Mucosa of rectum (tissue), 2 donors: ENCODE measurements around the gene ATP2B2.

Source experiments
- H3K27ac ChIP-seq, 2 donors: one replicate each; pipeline ENCODE4 v1.7.0; 2013; ENCODE audit warnings: inconsistent platforms in 2 of 2, low read depth in 2 of 2, low read length in 2 of 2
- H3K27me3 ChIP-seq, 2 donors: one replicate each; pipeline ENCODE4 v1.7.0; 2013; ENCODE audit warnings: low read length in 2 of 2; ENCODE audit not compliant: control insufficient read depth in 2 of 2, insufficient read depth in 2 of 2
- H3K36me3 ChIP-seq, 2 donors: one replicate each; pipeline ENCODE4 v1.7.0; 2013; ENCODE audit warnings: low read length in 2 of 2; ENCODE audit not compliant: control insufficient read depth in 2 of 2, insufficient read depth in 2 of 2
- H3K4me1 ChIP-seq, 2 donors: one replicate each; pipeline ENCODE4 v1.7.0; 2013; ENCODE audit warnings: low read length in 2 of 2, mild to moderate bottlenecking in 1 of 2; ENCODE audit not compliant: control insufficient read depth in 2 of 2, insufficient read depth in 2 of 2
- H3K4me3 ChIP-seq, 2 donors: one replicate each; pipeline ENCODE4 v1.7.0; 2013; ENCODE audit warnings: low read length in 2 of 2
- H3K9ac ChIP-seq, 2 donors: one replicate each; pipeline ENCODE4 v1.7.0; 2013; ENCODE audit warnings: low read length in 2 of 2, low read depth in 1 of 2, mild to moderate bottlenecking in 1 of 2
- H3K9me3 ChIP-seq, 2 donors: one replicate each; pipeline ENCODE4 v1.7.0; 2013; ENCODE audit warnings: low read length in 2 of 2; ENCODE audit not compliant: control insufficient read depth in 2 of 2
- donor health status: healthy.
- donor health status: Normal muscosa, but diverticular disease.

ATP2B2 gene

GRCh38 chr3:10438902-10439610, 66.3 kb downstream of the ATP2B2 start:
- Histone ChIP-seq H3K9ac (no peak overlapping the region), H3K9me3 (no peaks in the 10 kb centered on the region), H3K27me3 (no peaks in the 10 kb centered on the region), H3K4me1 (no peaks in the 10 kb centered on the region), H3K27ac (no peak overlapping the region), H3K36me3 (no peaks in the 10 kb centered on the region), H3K4me3 (no peak overlapping the region)

GRCh38 chr3:10437995-10438901, 67.1 kb downstream of the ATP2B2 start:
- H3K9ac ChIP-seq, result no peak overlapping the region
- H3K27ac ChIP-seq, result no peak overlapping the region
- no peak overlapping the region for H3K4me3 ChIP-seq

GRCh38 chr3:10437272-10437994, 68.0 kb downstream of the ATP2B2 start:
- no peaks in the 10 kb centered on the region for H3K27me3 ChIP-seq
- no peak overlapping the region for H3K9ac ChIP-seq
- no peak overlapping the region for H3K4me3 ChIP-seq
- H3K27ac ChIP-seq, result no peak overlapping the region
- H3K9me3 ChIP-seq, result no peaks in the 10 kb centered on the region
- H3K4me1 ChIP-seq, result no peaks in the 10 kb centered on the region
- H3K36me3 ChIP-seq, result no peaks in the 10 kb centered on the region

More at GRCh38 chr3:10437995-10438901, 67.1 kb downstream of the ATP2B2 start:
- Histone ChIP-seq H3K27me3 (no peaks in the 10 kb centered on the region), H3K9me3 (no peaks in the 10 kb centered on the region), H3K36me3 (no peaks in the 10 kb centered on the region), H3K4me1 (no peaks in the 10 kb centered on the region)

- no peaks in the 10 kb centered on the region for H3K27me3 ChIP-seq
- H3K4me3 ChIP-seq, result no peak overlapping the region
- H3K27ac ChIP-seq, result no peak overlapping the region
- H3K36me3 ChIP-seq, result no peaks in the 10 kb centered on the region
- H3K9ac ChIP-seq, result no peak overlapping the region
- no peaks in the 10 kb centered on the region for H3K9me3 ChIP-seq
- no peaks in the 10 kb centered on the region for H3K4me1 ChIP-seq
These were observed 69.5 kb downstream of the ATP2B2 start for GRCh38 chr3:10435850-10436249.

- no peaks in the 10 kb centered on the region for H3K4me1 ChIP-seq
- H3K9me3 ChIP-seq, result no peaks in the 10 kb centered on the region
- no peaks in the 10 kb centered on the region for H3K36me3 ChIP-seq
- no peak overlapping the region for H3K27ac ChIP-seq
- no peak overlapping the region for H3K9ac ChIP-seq
- H3K27me3 ChIP-seq, result no peaks in the 10 kb centered on the region
- H3K4me3 ChIP-seq, result no peak overlapping the region
These were observed 70.4 kb downstream of the ATP2B2 start for GRCh38 chr3:10434938-10435336.

GRCh38 chr3:10434144-10434937, 71.0 kb downstream of the ATP2B2 start:
- no peaks in the 10 kb centered on the region for H3K27me3 ChIP-seq
- no peak overlapping the region for H3K27ac ChIP-seq
- no peaks in the 10 kb centered on the region for H3K4me1 ChIP-seq
- H3K9ac ChIP-seq, result no peak overlapping the region
- no peak overlapping the region for H3K4me3 ChIP-seq
- H3K36me3 ChIP-seq, result no peaks in the 10 kb centered on the region
- H3K9me3 ChIP-seq, result no peaks in the 10 kb centered on the region

GRCh38 chr3:10432931-10433330, 72.5 kb downstream of the ATP2B2 start:
- Histone ChIP-seq H3K27ac (no peak overlapping the region), H3K9ac (no peak overlapping the region)

GRCh38 chr3:10432156-10432845, 73.1 kb downstream of the ATP2B2 start:
- Histone ChIP-seq H3K4me1 (no peaks in the 10 kb centered on the region), H3K9me3 (no peaks in the 10 kb centered on the region), H3K27me3 (no peaks in the 10 kb centered on the region), H3K9ac (no peak overlapping the region), H3K4me3 (no peak overlapping the region), H3K36me3 (no peaks in the 10 kb centered on the region), H3K27ac (no peak overlapping the region)

More at GRCh38 chr3:10432931-10433330, 72.5 kb downstream of the ATP2B2 start:
- Histone ChIP-seq H3K4me3 (no peak overlapping the region), H3K27me3 (no peaks in the 10 kb centered on the region), H3K36me3 (no peaks in the 10 kb centered on the region), H3K9me3 (no peaks in the 10 kb centered on the region), H3K4me1 (no peaks in the 10 kb centered on the region)

GRCh38 chr3:10430805-10431204, 74.6 kb downstream of the ATP2B2 start:
- no peaks in the 10 kb centered on the region for H3K36me3 ChIP-seq
- no peaks in the 10 kb centered on the region for H3K27me3 ChIP-seq
- H3K4me3 ChIP-seq, result no peak overlapping the region
- H3K9me3 ChIP-seq, result no peaks in the 10 kb centered on the region
- H3K9ac ChIP-seq, result no peak overlapping the region
- no peaks in the 10 kb centered on the region for H3K4me1 ChIP-seq
- H3K27ac ChIP-seq, result no peak overlapping the region
